K562 (cell line): Measurements from ENCODE around the gene ZNF646.

Experiments used
- NCOA1 ChIP-seq: fragments of 450-650 bp; IDR thresholded peaks from 2 replicates; pipeline ENCODE4 v1.6.1; 2016; ENCODE audit warnings: low read depth
- PHB2 ChIP-seq: fragments of 450-650 bp; IDR thresholded peaks from 2 replicates; pipeline ENCODE4 v1.6.1; 2017; ENCODE audit warnings: low read depth
- POLR2A ChIP-seq: fragments of 450-650 bp; conservative IDR thresholded peaks from 2 replicates; pipeline ENCODE4 v1.6.1; 2016
- RBM22 ChIP-seq: fragments of 200-400 bp; formaldehyde crosslinking; IDR thresholded peaks from 2 replicates; pipeline ENCODE4 v1.6.1; 2018; ENCODE audit warnings: low read length, low read depth; ENCODE audit not compliant: poor library complexity, severe bottlenecking
- SMAD3 ChIP-seq: fragments of 450-650 bp; formaldehyde crosslinking; conservative IDR thresholded peaks from 2 replicates; pipeline ENCODE4 v1.4.0; 2020; ENCODE audit warnings: mild to moderate bottlenecking
- TOE1 ChIP-seq, 2 experiments: fragments of 450-650 bp in 1 of 2; sonication (generic) in 1 of 2; formaldehyde crosslinking in 1 of 2; IDR thresholded peaks; 2 replicates each; pipeline versions ENCODE4 v1.7.1 to v1.8.0; 2016 to 2022; ENCODE audit warnings: borderline replicate concordance in 2 of 2, mild to moderate bottlenecking in 2 of 2, antibody characterized with exemption in 1 of 2, inconsistent platforms in 1 of 2, low read depth in 1 of 2, missing genetic modification reagents in 1 of 2, moderate library complexity in 1 of 2
- TF ChIP-seq, protein P1 (sequence below): fragments of 250-450 bp; sonication (Bioruptor Pico); IDR thresholded peaks from 2 replicates; pipeline ENCODE4 v1.4.0; 2020
- TF ChIP-seq, protein P2 (sequence below), 3 experiments: IDR thresholded peaks in 2 of 3; conservative IDR thresholded peaks in 1 of 3; 2 replicates each; pipeline ENCODE4 v1.5.1; 2011 to 2012; ENCODE audit warnings: low read length in 3 of 3, mild to moderate bottlenecking in 3 of 3, control low read depth in 2 of 3, improper control_type of control experiment in 1 of 3, inconsistent platforms in 1 of 3, low read depth in 1 of 3, mixed read lengths in 1 of 3, moderate library complexity in 1 of 3; ENCODE audit not compliant: insufficient read depth in 2 of 3
- TF ChIP-seq, protein P3 (sequence below): sonication (generic); formaldehyde crosslinking; IDR thresholded peaks from 2 replicates; pipeline ENCODE4 v1.8.0; 2022; ENCODE audit warnings: mild to moderate bottlenecking, missing genetic modification reagents, borderline replicate concordance

DNA sequence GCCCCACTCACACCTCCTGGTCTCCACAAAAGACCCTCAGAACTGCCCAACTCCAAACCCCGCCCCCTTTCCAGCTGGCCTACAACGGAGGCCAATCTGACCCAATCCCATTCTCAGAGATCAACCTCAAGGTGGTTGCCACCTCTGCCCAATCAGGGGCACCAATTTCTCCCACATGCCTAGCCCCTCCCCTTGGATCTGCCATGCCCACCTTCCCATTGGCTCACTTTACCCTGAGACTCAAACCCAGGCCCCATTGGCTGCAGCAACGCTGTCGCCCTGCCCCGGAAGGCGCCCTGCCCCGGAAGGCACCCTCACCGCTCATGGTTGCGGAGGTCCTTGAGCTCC is 10.8 kb upstream of the ZNF646 start:
- TF ChIP-seq NCOA1, result no peak
- TF ChIP-seq, protein P1, sequence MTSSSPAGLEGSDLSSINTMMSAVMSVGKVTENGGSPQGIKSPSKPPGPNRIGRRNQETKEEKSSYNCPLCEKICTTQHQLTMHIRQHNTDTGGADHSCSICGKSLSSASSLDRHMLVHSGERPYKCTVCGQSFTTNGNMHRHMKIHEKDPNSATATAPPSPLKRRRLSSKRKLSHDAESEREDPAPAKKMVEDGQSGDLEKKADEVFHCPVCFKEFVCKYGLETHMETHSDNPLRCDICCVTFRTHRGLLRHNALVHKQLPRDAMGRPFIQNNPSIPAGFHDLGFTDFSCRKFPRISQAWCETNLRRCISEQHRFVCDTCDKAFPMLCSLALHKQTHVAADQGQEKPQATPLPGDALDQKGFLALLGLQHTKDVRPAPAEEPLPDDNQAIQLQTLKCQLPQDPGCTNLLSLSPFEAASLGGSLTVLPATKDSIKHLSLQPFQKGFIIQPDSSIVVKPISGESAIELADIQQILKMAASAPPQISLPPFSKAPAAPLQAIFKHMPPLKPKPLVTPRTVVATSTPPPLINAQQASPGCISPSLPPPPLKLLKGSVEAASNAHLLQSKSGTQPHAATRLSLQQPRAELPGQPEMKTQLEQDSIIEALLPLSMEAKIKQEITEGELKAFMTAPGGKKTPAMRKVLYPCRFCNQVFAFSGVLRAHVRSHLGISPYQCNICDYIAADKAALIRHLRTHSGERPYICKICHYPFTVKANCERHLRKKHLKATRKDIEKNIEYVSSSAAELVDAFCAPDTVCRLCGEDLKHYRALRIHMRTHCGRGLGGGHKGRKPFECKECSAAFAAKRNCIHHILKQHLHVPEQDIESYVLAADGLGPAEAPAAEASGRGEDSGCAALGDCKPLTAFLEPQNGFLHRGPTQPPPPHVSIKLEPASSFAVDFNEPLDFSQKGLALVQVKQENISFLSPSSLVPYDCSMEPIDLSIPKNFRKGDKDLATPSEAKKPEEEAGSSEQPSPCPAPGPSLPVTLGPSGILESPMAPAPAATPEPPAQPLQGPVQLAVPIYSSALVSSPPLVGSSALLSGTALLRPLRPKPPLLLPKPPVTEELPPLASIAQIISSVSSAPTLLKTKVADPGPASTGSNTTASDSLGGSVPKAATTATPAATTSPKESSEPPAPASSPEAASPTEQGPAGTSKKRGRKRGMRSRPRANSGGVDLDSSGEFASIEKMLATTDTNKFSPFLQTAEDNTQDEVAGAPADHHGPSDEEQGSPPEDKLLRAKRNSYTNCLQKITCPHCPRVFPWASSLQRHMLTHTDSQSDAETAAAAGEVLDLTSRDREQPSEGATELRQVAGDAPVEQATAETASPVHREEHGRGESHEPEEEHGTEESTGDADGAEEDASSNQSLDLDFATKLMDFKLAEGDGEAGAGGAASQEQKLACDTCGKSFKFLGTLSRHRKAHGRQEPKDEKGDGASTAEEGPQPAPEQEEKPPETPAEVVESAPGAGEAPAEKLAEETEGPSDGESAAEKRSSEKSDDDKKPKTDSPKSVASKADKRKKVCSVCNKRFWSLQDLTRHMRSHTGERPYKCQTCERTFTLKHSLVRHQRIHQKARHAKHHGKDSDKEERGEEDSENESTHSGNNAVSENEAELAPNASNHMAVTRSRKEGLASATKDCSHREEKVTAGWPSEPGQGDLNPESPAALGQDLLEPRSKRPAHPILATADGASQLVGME, result no peak
- no peak for TF ChIP-seq TOE1 (IDR thresholded peaks at IDR 0.05; ENCODE audit: borderline replicate concordance)
- no peak for TF ChIP-seq TOE1 (CRISPR knock-in tag; IDR thresholded peaks at IDR 0.05; ENCODE audit: borderline replicate concordance, low read depth)
- no peak for TF ChIP-seq PHB2
- TF ChIP-seq, protein P2, sequence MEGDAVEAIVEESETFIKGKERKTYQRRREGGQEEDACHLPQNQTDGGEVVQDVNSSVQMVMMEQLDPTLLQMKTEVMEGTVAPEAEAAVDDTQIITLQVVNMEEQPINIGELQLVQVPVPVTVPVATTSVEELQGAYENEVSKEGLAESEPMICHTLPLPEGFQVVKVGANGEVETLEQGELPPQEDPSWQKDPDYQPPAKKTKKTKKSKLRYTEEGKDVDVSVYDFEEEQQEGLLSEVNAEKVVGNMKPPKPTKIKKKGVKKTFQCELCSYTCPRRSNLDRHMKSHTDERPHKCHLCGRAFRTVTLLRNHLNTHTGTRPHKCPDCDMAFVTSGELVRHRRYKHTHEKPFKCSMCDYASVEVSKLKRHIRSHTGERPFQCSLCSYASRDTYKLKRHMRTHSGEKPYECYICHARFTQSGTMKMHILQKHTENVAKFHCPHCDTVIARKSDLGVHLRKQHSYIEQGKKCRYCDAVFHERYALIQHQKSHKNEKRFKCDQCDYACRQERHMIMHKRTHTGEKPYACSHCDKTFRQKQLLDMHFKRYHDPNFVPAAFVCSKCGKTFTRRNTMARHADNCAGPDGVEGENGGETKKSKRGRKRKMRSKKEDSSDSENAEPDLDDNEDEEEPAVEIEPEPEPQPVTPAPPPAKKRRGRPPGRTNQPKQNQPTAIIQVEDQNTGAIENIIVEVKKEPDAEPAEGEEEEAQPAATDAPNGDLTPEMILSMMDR (IDR thresholded peaks at IDR 0.05 in 2 of 3, conservative IDR thresholded peaks at IDR 0.05 in 1 of 3; ENCODE audit: insufficient read depth in 2 of 3, low read depth in 1 of 3, low read length in 3 of 3), result no peak
- no peak for TF ChIP-seq RBM22
- no peak for TF ChIP-seq POLR2A
- TF ChIP-seq, protein P3, sequence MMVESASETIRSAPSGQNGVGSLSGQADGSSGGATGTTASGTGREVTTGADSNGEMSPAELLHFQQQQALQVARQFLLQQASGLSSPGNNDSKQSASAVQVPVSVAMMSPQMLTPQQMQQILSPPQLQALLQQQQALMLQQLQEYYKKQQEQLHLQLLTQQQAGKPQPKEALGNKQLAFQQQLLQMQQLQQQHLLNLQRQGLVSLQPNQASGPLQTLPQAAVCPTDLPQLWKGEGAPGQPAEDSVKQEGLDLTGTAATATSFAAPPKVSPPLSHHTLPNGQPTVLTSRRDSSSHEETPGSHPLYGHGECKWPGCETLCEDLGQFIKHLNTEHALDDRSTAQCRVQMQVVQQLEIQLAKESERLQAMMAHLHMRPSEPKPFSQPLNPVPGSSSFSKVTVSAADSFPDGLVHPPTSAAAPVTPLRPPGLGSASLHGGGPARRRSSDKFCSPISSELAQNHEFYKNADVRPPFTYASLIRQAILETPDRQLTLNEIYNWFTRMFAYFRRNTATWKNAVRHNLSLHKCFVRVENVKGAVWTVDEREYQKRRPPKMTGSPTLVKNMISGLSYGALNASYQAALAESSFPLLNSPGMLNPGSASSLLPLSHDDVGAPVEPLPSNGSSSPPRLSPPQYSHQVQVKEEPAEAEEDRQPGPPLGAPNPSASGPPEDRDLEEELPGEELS (CRISPR knock-in tag), result no peak
- no peak for TF ChIP-seq SMAD3 (CRISPR knock-in tag)
